AG04450 (cell line): Measurements from ENCODE around the gene GPATCH8. TPM values are rescaled to one million over a fixed set of nuclear protein-coding genes. Genes with fewer than 3 reads are reported as not detected.

Source experiments
- CTCF ChIA-PET: fragments of 300-600, 350-600 bp; formaldehyde crosslinking; extraction: SDS; loops from one replicate; lab custom pipeline; 2022; ENCODE audit warnings: antibody characterized with exemption, inconsistent platforms; lab: Charles Lee
- POLR2A ChIA-PET: fragments of 350-600 bp; formaldehyde crosslinking; extraction: SDS; loops from one replicate; lab custom pipeline; 2021; ENCODE audit warnings: antibody characterized with exemption, inconsistent platforms; lab: Yijun Ruan, JAX
- DNase-seq: peaks from one replicate; pipeline ENCODE4 v3.0.0-alpha.2; 2011; ENCODE audit warnings: low read depth, low spot score
- H3K27ac ChIP-seq: one replicate; pipeline ENCODE4 v1.5.1; 2012; ENCODE audit warnings: low read depth, low read length, control low read depth
- H3K27me3 ChIP-seq: one replicate; pipeline ENCODE4 v1.6.0; 2012; ENCODE audit warnings: low read length; ENCODE audit not compliant: control insufficient read depth, insufficient read depth
- H3K4me3 ChIP-seq: 2 replicates; pipeline ENCODE4 v1.5.1; 2011; ENCODE audit warnings: mild to moderate bottlenecking, low read depth, low read length, control low read depth
- H3K9me3 ChIP-seq: 2 replicates; pipeline ENCODE4 v1.5.1; 2012; ENCODE audit warnings: low read length; ENCODE audit not compliant: control insufficient read depth, insufficient read depth
- polyA plus RNA-seq: library from polyadenylated mRNA; depleted of rRNA; stranded (reverse); fragments of >200 nt; gene quantifications from 2 replicates; pipeline ENCODE4 v1.2.3, GENCODE V29; 2011
- TF ChIP-seq, protein P1 (sequence below): IDR thresholded peaks from 2 replicates; pipeline ENCODE4 v1.5.1; 2011; ENCODE audit warnings: low read depth, low read length, control low read depth, inconsistent platforms

The GPATCH8 gene
- polyA plus RNA-seq, 1 experiment: 16.4 TPM

DNA sequence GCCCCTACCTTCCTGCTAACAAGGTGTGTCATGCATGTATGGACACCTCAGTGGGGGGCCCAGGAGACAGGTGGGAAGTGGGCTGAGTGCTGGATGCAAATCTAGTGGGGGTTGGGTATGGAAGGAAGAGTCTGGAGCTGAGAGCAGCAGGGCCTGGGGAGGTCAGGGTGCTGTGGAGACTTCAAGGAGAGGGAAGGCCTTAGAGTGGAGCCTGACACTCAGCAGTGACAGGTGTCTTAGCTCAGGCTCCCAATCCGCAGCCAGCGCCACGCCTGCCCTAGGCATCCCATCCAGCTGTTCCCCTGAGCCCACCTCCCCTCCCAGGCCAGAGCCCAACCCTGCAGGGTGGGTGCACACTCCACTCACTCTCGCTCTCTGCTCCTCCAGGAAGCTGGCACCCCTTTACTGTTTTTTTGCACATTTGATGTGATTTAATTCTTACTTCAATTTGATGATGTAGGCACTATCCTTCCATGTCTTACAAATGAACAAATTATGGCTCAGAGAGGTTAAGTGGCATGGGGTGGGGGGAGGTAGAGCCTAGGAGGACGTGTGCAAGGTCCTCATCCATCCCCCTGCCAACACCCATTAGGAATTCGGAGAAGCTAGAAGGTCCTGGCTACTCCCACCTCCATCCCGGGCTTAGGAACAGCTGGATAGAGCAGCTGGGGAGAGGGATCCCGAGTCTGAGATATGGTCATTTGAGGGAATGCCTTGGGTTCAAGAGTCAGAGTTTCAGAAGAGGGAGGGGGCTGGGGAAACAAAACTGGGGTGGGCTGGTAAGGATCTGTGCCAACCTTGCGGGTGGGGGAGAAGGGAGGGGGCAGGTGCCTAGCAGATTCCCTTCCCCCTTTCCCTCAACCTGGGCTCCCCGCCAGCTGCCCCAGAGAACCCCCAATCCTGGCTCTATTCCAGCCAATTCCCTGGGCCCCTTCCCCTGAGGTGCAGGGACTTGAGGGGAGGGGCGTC, 141.6 kb downstream of the GPATCH8 start:
- ChIA-PET CTCF (interaction anchor here (0.6 to 2.0 kb wide), 3 partner anchors 8 to 276 kb away, joined by 3 to 7 read pairs (median 7); no protein-coding TSS in a partner anchor), POLR2A (interaction anchor here (0.6 to 2.5 kb wide), 2 partner anchors 16 to 439 kb away, joined by 6 to 10 read pairs; partner anchors contain the start of gene GRN)
- no peak for DNase-seq
- Histone ChIP-seq H3K27me3 (peaks cover 14% of the 10 kb centered on the region), H3K27ac (no peak overlapping the region), H3K9me3 (no peaks in the 10 kb centered on the region), H3K4me3 (peak overlapping the region; percentile 71)
- TF ChIP-seq, protein P1, sequence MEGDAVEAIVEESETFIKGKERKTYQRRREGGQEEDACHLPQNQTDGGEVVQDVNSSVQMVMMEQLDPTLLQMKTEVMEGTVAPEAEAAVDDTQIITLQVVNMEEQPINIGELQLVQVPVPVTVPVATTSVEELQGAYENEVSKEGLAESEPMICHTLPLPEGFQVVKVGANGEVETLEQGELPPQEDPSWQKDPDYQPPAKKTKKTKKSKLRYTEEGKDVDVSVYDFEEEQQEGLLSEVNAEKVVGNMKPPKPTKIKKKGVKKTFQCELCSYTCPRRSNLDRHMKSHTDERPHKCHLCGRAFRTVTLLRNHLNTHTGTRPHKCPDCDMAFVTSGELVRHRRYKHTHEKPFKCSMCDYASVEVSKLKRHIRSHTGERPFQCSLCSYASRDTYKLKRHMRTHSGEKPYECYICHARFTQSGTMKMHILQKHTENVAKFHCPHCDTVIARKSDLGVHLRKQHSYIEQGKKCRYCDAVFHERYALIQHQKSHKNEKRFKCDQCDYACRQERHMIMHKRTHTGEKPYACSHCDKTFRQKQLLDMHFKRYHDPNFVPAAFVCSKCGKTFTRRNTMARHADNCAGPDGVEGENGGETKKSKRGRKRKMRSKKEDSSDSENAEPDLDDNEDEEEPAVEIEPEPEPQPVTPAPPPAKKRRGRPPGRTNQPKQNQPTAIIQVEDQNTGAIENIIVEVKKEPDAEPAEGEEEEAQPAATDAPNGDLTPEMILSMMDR: no peak

DNA sequence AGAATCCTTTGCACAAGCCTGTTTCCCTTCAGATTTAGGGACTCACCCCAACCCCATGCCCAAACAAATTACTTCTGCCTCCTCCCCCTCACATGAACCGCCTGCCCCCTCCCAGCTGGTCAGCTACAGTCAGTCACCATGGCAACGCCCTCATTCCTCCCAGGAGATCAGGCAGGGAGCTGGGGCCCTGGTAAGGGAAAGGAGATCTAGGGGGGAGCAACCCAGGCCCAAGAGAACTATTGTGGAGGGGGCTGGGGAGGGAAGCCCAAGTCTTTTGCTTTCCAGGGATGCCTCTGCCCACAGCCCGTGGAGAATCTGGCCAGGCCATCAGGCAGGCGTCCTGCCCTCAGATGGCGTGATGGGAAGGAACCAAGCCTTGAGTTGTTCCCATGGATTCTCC, 142.4 kb downstream of the GPATCH8 start:
- no peaks in the 10 kb centered on the region for H3K9me3 ChIP-seq
- CTCF ChIA-PET: no interaction called here
- DNase-seq: peak; percentile 32
- H3K27me3 ChIP-seq: peaks cover 7% of the 10 kb centered on the region
- POLR2A ChIA-PET: interaction anchor here (2.5 kb wide), 1 partner anchor 16 kb away, joined by 10 read pairs; the partner anchor contains the start of gene GRN
- TF ChIP-seq, protein P1: no peak
- H3K4me3 ChIP-seq: peak overlapping the region; percentile 20; the same call in 1 of the 2 replicates
- H3K27ac ChIP-seq: no peak overlapping the region

DNA sequence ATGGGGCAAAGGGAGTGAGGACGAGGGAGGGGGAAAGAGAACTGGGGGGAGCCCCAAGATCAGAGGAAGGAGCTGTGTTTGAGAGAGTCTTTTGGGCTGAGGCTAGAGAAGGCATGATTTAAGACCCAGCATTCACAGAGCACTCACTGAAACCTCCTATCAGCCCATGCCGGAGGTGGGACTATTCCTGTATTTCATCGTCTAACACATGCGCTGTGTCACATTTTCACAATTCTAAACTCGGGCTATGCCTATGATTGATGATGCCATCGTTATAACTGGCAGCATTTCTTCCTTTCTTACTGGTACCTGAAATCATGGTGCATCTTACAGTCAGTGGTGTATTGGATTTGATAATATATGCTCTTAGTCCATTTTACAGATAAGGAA, 143.1 kb downstream of the GPATCH8 start:
- ChIA-PET POLR2A (interaction anchor here (2.5 kb wide), 1 partner anchor 15 kb away, joined by 10 read pairs; the partner anchor contains the start of gene GRN), CTCF (interaction anchor here (0.6 to 1.3 kb wide), 3 partner anchors 9 to 150 kb away, joined by 3 to 6 read pairs (median 3); partner anchors contain the start of gene GRN)
- no peak for DNase-seq
- Histone ChIP-seq H3K4me3 (no peak overlapping the region), H3K9me3 (no peaks in the 10 kb centered on the region; the same call in 1 of the 2 replicates), H3K27me3 (peaks cover 2% of the 10 kb centered on the region), H3K27ac (no peak overlapping the region)
- TF ChIP-seq, protein P1: no peak

DNA sequence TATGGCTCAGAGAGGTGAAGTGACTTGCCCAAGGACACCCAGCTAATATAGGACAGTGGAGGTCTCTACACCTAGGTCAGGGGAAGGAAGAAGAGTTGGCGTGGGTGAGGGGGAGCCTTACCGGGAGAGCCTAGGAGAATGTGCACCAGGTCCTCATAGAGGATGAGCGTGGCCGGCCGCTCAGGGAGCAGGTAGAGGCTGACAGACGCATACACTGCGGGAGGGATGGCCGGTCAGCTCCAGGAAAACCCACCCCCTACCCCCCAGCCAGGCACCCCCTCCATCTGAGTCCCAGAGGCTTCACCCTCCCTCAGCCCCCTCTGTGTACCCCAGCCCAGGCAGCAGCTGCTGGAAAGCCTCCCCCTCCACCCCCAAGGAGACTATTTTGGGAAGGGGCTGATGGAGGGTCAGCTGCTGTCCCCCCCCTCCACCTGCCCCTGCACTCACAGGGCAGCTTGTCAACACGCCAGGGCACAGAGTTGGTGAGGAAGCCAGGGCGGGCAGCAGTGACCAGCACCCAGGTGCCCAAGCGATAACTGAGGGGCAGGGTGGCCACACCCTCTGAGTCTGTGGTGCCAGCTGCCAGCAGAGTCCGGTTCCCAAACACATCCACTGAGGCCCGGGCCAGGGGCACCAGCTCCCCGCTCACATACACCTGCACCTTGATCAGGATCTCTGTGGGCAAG, 143.6 kb downstream of the GPATCH8 start:
- ChIA-PET CTCF (interaction anchor here (0.6 to 1.3 kb wide), 3 partner anchors 8 to 150 kb away, joined by 3 to 6 read pairs (median 3); partner anchors contain the start of gene GRN), POLR2A (no interaction called here)
- H3K4me3 ChIP-seq: no peak overlapping the region
- H3K9me3 ChIP-seq: no peaks in the 10 kb centered on the region; the same call in 1 of the 2 replicates
- DNase-seq: no peak
- no peaks in the 10 kb centered on the region for H3K27me3 ChIP-seq
- H3K27ac ChIP-seq: no peak overlapping the region
- TF ChIP-seq, protein P1: no peak
